H9 (cell line): ENCODE measurements around the gene YWHAH. TPM values are rescaled to one million over a fixed set of nuclear protein-coding genes. Genes with fewer than 3 reads are reported as not detected.

Experiments used
- DNase-seq: peaks from one replicate; pipeline ENCODE4 v3.0.0-alpha.2; 2017
- H2AFZ ChIP-seq: one replicate; pipeline ENCODE4 v1.6.1; 2013; ENCODE audit warnings: mild to moderate bottlenecking, low read length, control low read depth, moderate library complexity
- H2AK5ac ChIP-seq: 2 replicates; pipeline ENCODE4 v1.6.1; 2013; ENCODE audit warnings: low read length, control low read depth, mixed read lengths; ENCODE audit not compliant: insufficient read length
- H2BK120ac ChIP-seq: one replicate; pipeline ENCODE4 v1.6.1; 2013; ENCODE audit warnings: low read depth, mild to moderate bottlenecking, low read length, control low read depth, inconsistent platforms; ENCODE audit not compliant: poor library complexity, severe bottlenecking
- H2BK12ac ChIP-seq: 2 replicates; pipeline ENCODE4 v1.6.1; 2013; ENCODE audit warnings: low read length, control low read depth, mixed read lengths, low read depth; ENCODE audit not compliant: insufficient read length
- H2BK15ac ChIP-seq: 2 replicates; pipeline ENCODE4 v1.6.1; 2013; ENCODE audit warnings: low read depth, low read length, control low read depth
- H2BK20ac ChIP-seq: one replicate; pipeline ENCODE4 v1.6.1; 2013; ENCODE audit warnings: low read depth, mild to moderate bottlenecking, low read length, control low read depth, inconsistent platforms; ENCODE audit not compliant: poor library complexity, severe bottlenecking
- H2BK5ac ChIP-seq: 2 replicates; pipeline ENCODE4 v1.6.1; 2013; ENCODE audit warnings: low read length, control low read depth, mixed read lengths; ENCODE audit not compliant: insufficient read length
- H3K14ac ChIP-seq: 2 replicates; pipeline ENCODE4 v1.6.1; 2013; ENCODE audit warnings: low read length, control low read depth; ENCODE audit not compliant: insufficient read depth
- H3K18ac ChIP-seq: 2 replicates; pipeline ENCODE4 v1.6.1; 2013; ENCODE audit warnings: low read depth, mild to moderate bottlenecking, mixed read lengths, low read length, control low read depth; ENCODE audit not compliant: insufficient read length
- H3K23ac ChIP-seq: 2 replicates; pipeline ENCODE4 v1.6.1; 2013; ENCODE audit warnings: low read length, control low read depth, mixed read lengths, low read depth; ENCODE audit not compliant: insufficient read length
- H3K23me2 ChIP-seq: 2 replicates; pipeline ENCODE4 v1.6.1; 2013; ENCODE audit warnings: low read depth, mild to moderate bottlenecking, mixed read lengths, low read length, control low read depth; ENCODE audit not compliant: insufficient read length, poor library complexity, severe bottlenecking
- H3K27ac ChIP-seq: 2 replicates; pipeline ENCODE4 v1.5.1; 2013; ENCODE audit warnings: low read length, control low read depth, mixed read lengths, low read depth; ENCODE audit not compliant: insufficient read length
- H3K27me3 ChIP-seq: 2 replicates; pipeline ENCODE4 v1.6.1; 2013; ENCODE audit warnings: low read length, control low read depth, inconsistent platforms; ENCODE audit not compliant: insufficient read depth
- H3K4ac ChIP-seq: 2 replicates; pipeline ENCODE4 v1.6.1; 2013; ENCODE audit warnings: low read depth, mild to moderate bottlenecking, control low read depth, inconsistent platforms, low read length, moderate library complexity
- H3K4me1 ChIP-seq: 2 replicates; pipeline ENCODE4 v1.6.1; 2013; ENCODE audit warnings: low read length, control low read depth, inconsistent platforms; ENCODE audit not compliant: insufficient read depth
- H3K4me2 ChIP-seq: 2 replicates; pipeline ENCODE4 v1.6.1; 2013; ENCODE audit warnings: low read length, control low read depth, mixed read lengths; ENCODE audit not compliant: insufficient read length, insufficient read depth
- H3K56ac ChIP-seq: 2 replicates; pipeline ENCODE4 v1.6.1; 2013; ENCODE audit warnings: low read depth, mild to moderate bottlenecking, mixed read lengths, low read length, control low read depth; ENCODE audit not compliant: insufficient read length
- H3K79me1 ChIP-seq: 2 replicates; pipeline ENCODE4 v1.6.1; 2013; ENCODE audit warnings: low read depth, mild to moderate bottlenecking, moderate library complexity, low read length, control low read depth, inconsistent platforms; ENCODE audit not compliant: insufficient read depth, poor library complexity, severe bottlenecking
- H3K79me2 ChIP-seq: 2 replicates; pipeline ENCODE4 v1.6.1; 2013; ENCODE audit warnings: low read length, control low read depth, inconsistent platforms; ENCODE audit not compliant: insufficient read depth
- H3K9ac ChIP-seq: 2 replicates; pipeline ENCODE4 v1.6.1; 2013; ENCODE audit warnings: low read length, control low read depth, mixed read lengths; ENCODE audit not compliant: insufficient read length; ENCODE audit errors: extremely low read depth
- H3K9me3 ChIP-seq: one replicate; pipeline ENCODE4 v1.6.1; 2013; ENCODE audit warnings: low read depth, low read length, inconsistent platforms; ENCODE audit not compliant: control insufficient read depth
- H3T11ph ChIP-seq: one replicate; pipeline ENCODE4 v1.6.1; 2013; ENCODE audit warnings: mild to moderate bottlenecking, low read length, control low read depth, inconsistent platforms
- H4K20me1 ChIP-seq: one replicate; pipeline ENCODE4 v1.6.1; 2013; ENCODE audit not compliant: control insufficient read depth, insufficient read length, insufficient read depth
- H4K5ac ChIP-seq: 2 replicates; pipeline ENCODE4 v1.6.1; 2013; ENCODE audit warnings: low read depth, mild to moderate bottlenecking, mixed read lengths, low read length, control low read depth; ENCODE audit not compliant: insufficient read length
- H4K8ac ChIP-seq: replicated peaks from 2 replicates; pipeline ENCODE4 v1.6.1; 2013; ENCODE audit warnings: low read length, control low read depth, mixed read lengths, low read depth; ENCODE audit not compliant: insufficient read length
- H4K91ac ChIP-seq: 2 replicates; pipeline ENCODE4 v1.6.1; 2013; ENCODE audit warnings: low read depth, mild to moderate bottlenecking, moderate library complexity, mixed read lengths, low read length, control low read depth; ENCODE audit not compliant: insufficient read length
- H3K27ac Mint-ChIP-seq, 3 experiments: 2 replicates in 2 of 3; 3 replicates in 1 of 3; pipeline ENCODE4 v1.8.0; 2020 to 2021; ENCODE audit warnings: mixed read lengths in 3 of 3, mild to moderate bottlenecking in 1 of 3, moderate library complexity in 1 of 3
- H3K27me3 Mint-ChIP-seq: 2 replicates; pipeline ENCODE4 v1.8.0; 2021; ENCODE audit warnings: low read depth, mild to moderate bottlenecking, moderate library complexity, mixed read lengths
- H3K36me3 Mint-ChIP-seq, 3 experiments: 2 replicates in 2 of 3; 3 replicates in 1 of 3; pipeline ENCODE4 v1.8.0; 2020 to 2021; ENCODE audit warnings: low read depth in 3 of 3, mixed read lengths in 3 of 3; ENCODE audit not compliant: insufficient read depth in 1 of 3
- H3K4me1 Mint-ChIP-seq, 2 experiments: 2 replicates each; pipeline ENCODE4 v1.8.0; 2020; ENCODE audit warnings: mixed read lengths in 2 of 2
- H3K4me3 Mint-ChIP-seq, 2 experiments: 2 replicates in 1 of 2; 3 replicates in 1 of 2; pipeline ENCODE4 v1.8.0; 2020 to 2021; ENCODE audit warnings: mild to moderate bottlenecking in 2 of 2, mixed read lengths in 2 of 2, moderate library complexity in 1 of 2
- H3K9me3 Mint-ChIP-seq, 2 experiments: 2 replicates in 1 of 2; 3 replicates in 1 of 2; pipeline ENCODE4 v1.8.0; 2020; ENCODE audit warnings: mild to moderate bottlenecking in 2 of 2, mixed read lengths in 2 of 2, moderate library complexity in 1 of 2
- WGBS: extraction: QIAGEN DNeasy Blood & Tissue Kit; methylation state at CpG from one replicate; pipeline ENCODE4 v1.1.7; 2013; ENCODE audit warnings: missing lambda C conversion rate, low lambda C conversion rate, mixed read lengths; ENCODE audit not compliant: insufficient read length; ENCODE audit errors: extremely low coverage; 5-methylcytosine and 5-hydroxymethylcytosine counted together
- total RNA-seq: library from RNA; stranded (reverse); gene quantifications from 2 replicates; pipeline ENCODE4 v1.2.1, GENCODE V29; 2021
- TF ChIP-seq, protein P1 (sequence below): fragments of 200-600 bp; sonication (generic); conservative IDR thresholded peaks from 3 replicates; pipeline ENCODE4 v1.8.0; 2021; ENCODE audit warnings: antibody characterized with exemption, mild to moderate bottlenecking

Gene YWHAH
- total RNA-seq, 1 experiment from 2014 or later: 250 TPM

DNA sequence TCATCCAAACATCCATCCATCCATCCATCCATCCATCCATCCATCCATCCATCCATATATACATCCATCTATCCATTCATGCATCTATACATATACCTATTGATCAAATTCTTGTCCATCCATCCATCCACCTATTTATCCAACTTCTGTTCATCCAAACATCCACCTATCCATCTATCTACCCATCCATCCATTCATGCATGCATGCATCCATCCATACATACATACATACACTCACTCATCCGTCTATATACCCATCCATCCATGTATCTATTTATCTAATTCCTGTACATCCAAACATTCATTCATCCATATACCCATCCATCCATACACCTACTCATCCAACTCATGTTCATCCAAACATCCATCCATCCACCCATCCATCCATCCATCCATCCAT, 19.3 kb upstream of the YWHAH start:
- Histone ChIP-seq H2BK5ac (no peak overlapping the region), H4K91ac (no peak overlapping the region), H3K4me1 (no peaks in the 10 kb centered on the region), H3K27ac (no peak overlapping the region), H3K9me3 (no peaks in the 10 kb centered on the region), H3K9ac (no peak overlapping the region), H4K8ac (no peak overlapping the region), H2BK120ac (no peak overlapping the region), H3K79me2 (no peaks in the 10 kb centered on the region), H3K23ac (no peak overlapping the region), H2BK20ac (no peak overlapping the region), H3K14ac (no peak overlapping the region), H3K56ac (no peak overlapping the region), H4K5ac (no peak overlapping the region), H2BK15ac (no peak overlapping the region), H3K27me3 (no peaks in the 10 kb centered on the region), H3K23me2 (no peaks in the 10 kb centered on the region), H2AFZ (no peak overlapping the region), H2BK12ac (no peak overlapping the region), H2AK5ac (no peak overlapping the region), H3K18ac (no peak overlapping the region), H3K79me1 (no peaks in the 10 kb centered on the region), H3T11ph (no peak overlapping the region), H3K4me2 (no peak overlapping the region), H4K20me1 (no peaks in the 10 kb centered on the region), H3K4ac (no peak overlapping the region)
- Mint-ChIP-seq H3K36me3 (no peaks in the 10 kb centered on the region; a peak in 1 of 7 replicates), H3K27me3 (peaks cover 7% of the 10 kb centered on the region), H3K9me3 (no peaks in the 10 kb centered on the region), H3K4me1 (peaks cover 2 to 11% of the 10 kb centered on the region in 2 experiments; a peak in 3 of 4 replicates), H3K4me3 (no peak overlapping the region; a peak in 1 of 5 replicates), H3K27ac (no peak overlapping the region)
- DNase-seq: no peak
- WGBS: 100% methylated on average over 1 of the region's 1 CpG
- TF ChIP-seq, protein P1, sequence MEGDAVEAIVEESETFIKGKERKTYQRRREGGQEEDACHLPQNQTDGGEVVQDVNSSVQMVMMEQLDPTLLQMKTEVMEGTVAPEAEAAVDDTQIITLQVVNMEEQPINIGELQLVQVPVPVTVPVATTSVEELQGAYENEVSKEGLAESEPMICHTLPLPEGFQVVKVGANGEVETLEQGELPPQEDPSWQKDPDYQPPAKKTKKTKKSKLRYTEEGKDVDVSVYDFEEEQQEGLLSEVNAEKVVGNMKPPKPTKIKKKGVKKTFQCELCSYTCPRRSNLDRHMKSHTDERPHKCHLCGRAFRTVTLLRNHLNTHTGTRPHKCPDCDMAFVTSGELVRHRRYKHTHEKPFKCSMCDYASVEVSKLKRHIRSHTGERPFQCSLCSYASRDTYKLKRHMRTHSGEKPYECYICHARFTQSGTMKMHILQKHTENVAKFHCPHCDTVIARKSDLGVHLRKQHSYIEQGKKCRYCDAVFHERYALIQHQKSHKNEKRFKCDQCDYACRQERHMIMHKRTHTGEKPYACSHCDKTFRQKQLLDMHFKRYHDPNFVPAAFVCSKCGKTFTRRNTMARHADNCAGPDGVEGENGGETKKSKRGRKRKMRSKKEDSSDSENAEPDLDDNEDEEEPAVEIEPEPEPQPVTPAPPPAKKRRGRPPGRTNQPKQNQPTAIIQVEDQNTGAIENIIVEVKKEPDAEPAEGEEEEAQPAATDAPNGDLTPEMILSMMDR: no peak
